NCI-H82 (cell line): ENCODE data around the gene ATP13A3.

Source experiments
- DNase-seq: peaks from one replicate; lab custom pipeline; 2025; lab: John Stamatoyannopoulos, UW

ATP13A3 gene

GRCh38 chr3:194439881-194440550 is 46.8 kb downstream of the ATP13A3 start:
- DNase-seq, result peak; percentile 19

GRCh38 chr3:194434503-194434902 is 52.3 kb downstream of the ATP13A3 start:
- no peak for DNase-seq

DNA sequence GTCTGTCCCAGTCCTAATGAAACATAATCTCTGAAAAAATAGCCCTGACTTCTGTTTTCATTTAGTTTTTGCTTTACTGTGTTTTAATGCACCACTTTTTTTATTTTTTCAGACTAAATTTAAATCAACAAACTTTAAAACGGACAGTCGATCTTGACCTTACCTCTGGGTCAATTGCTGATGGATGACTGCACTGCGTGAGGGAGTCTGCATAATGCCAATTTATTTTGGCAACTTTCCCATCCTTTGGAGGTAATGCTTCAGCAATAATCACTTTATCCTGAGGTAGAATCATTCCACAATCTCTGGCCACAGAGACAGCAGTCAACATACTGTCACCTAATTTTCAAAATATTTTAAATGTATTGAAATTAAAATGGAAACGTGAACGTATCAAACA is 55.2 kb downstream of the ATP13A3 start:
- no peak for DNase-seq

DNA sequence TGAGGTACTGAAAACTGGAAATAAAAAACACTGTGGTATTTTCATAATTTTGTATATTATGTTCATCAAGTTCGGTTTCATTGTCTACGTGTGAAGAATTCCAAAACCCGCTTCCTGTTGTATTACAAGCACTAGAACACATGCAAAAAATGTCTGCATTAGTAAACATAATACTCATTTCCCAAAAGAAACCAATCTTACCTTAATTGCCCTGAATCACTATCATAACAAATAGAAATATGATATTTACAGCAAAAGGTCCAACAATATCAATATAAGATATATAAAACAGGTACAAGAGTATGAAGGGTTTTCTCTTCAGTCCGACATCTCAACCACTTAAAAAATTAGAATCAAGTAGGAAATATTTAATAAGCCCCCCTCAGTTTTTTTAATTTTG is 61.4 kb downstream of the ATP13A3 start:
- no peak for DNase-seq

DNA sequence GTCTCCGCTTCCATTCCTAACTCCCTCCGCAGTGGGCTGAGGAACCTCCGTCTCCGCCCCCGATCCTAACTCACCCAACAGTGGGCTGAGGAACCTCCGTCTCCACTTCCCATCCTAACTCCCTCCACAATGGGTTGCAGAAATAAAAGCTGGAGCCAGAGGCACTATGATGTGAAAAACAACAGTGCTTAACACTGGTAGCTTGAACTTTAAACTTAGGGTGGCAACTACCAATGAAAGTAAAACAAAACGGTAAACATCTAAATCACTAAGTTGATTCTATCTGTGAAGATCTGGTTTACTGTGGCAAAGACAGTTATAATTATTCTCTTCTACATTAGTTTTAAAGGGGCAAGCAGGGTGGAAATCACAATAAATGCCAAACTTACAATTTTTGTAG is 61.8 kb downstream of the ATP13A3 start:
- DNase-seq, result no peak

GRCh38 chr3:194424373-194424772 is 62.4 kb downstream of the ATP13A3 start:
- DNase-seq, result no peak

GRCh38 chr3:194423317-194423716 is 63.5 kb downstream of the ATP13A3 start:
- no peak for DNase-seq

DNA sequence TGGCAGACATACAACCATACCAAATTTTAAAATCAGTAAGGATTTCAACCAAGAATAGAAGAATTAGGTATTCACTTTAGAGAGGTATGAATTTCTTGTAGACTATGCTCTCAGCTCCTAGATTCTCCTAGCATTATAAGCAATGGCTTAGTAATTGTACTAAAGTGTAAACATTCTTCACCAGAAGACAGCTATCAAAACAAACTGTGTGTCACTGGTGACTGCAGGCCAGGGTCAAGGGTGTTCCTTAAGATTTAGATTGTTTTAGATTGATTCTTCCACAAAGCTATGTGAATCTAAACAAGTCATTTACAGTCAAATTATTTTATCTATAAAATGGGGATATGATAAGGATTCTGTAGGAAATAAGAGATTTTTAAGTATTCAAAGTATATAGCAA is 64.6 kb downstream of the ATP13A3 start:
- no peak for DNase-seq

- DNase-seq, result no peak
Observed at GRCh38 chr3:194418671-194419070, 68.1 kb downstream of the ATP13A3 start.

DNA sequence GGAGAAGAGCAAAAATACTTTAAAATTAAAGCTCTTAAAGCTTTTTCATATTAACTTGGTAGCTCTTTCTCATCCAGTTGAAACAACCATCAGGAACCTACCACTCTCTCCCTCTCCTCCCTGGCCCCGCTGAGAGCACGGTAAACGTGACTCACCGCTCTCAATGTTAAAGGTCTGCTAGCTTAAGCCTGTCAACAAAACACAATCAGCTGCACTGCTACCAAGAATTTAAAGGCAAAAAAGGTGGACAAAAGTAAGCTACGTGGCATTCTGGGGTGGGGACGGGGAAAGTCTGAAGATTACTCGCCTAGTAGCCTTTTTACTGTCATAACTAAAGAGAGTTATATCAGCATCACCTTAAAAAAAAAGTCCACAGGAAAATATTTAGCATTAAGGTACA is 79.4 kb downstream of the ATP13A3 start:
- DNase-seq, result no peak

DNA sequence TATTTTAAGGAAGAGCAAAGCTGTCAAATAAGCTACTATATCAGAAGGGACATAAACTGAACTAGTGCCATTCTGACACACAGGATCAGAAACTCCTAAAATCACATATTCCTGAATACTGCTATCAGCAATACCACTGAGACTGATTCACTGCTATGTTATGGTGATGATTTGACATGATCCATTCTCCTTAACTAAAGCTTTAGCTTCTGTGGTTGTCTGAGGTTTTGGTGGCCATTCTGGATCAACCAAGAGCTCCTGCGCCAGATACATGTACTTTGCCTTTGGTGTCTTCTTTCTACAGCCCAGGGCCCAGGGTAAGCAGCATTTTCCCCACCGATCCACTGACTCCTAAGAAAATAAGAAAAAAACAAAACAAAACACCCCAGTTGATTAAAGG is 81.0 kb downstream of the ATP13A3 start:
- DNase-seq, result no peak

DNA sequence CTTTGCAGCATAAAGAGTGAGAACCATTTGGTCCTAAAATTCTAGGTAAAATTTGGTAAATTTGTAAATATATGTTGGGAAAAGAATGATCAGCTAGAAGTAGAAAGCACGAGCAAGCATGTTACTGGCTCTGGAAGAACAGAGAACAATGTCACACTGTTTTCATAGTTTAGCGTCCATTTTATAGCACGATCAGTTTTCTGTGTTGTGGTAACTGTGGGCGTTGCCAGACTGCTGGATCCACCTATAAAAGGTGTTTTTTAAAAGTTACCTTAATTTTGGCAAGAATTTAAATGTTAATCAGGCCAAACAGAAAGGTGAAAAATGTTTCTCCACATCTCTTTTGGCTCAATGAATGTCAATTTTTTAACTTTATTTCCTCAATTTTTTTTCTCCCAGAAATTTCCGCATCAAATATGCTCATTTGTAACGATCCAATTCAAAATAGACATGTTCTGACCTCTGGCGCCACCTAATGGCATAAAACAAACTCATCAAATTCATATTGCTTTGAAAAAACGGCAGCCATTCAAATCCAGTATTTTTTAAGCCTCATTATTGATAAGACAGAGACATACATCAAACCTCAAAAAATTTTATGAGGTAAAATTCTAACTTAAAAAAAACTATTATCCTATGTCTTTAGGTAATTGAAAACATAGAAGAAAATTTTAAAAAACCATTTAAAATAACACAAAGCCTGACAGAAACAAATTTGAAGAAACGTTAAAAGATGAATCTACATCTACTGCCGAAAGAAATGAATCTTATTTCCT is 82.2 kb downstream of the ATP13A3 start:
- peak; percentile 72 for DNase-seq

DNA sequence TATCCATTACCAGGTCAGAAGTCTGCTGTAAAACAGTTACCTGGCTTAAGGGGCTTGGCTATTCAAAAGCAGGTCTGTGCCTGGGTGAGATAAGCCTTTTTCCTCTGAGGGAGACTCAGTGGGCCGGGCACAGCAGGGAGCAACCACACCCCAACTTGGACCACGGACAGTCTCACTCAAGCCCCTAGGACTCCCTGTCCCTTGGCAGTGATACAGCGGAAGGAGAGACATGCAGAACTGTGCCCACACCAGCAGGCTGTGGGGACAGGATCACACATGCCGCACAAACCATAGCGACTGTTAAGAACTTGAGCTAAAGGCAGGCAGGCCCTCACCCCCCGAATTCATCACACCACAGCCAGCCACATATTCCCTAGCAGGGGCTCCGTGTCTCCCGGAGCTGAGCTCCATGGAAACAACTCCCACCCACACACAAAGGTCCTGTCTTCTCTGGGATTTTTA is 84.9 kb downstream of the ATP13A3 start:
- peak; percentile 44 for DNase-seq

DNA sequence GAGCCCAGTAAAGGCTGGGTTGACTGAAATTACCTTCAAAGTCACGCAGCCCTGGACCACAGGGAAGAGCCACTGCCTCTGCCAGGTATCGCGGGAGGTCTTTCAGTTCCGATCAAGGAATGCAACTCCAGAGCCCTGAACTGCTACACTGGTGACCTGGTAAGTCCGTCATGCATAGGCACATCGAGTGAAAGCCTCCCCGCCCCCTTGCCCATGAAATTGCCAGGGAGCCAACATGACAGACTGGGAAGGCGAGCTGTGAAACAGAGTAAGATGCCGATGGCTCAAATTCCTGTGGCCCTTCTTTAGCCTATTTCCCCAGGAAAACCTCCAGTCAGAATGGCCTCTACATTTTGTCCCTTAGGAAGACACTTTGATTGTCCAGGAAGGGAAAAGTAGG is 85.5 kb downstream of the ATP13A3 start:
- peak; percentile 44 for DNase-seq

GRCh38 chr3:194399874-194400411 is 86.9 kb downstream of the ATP13A3 start:
- no peak for DNase-seq

DNA sequence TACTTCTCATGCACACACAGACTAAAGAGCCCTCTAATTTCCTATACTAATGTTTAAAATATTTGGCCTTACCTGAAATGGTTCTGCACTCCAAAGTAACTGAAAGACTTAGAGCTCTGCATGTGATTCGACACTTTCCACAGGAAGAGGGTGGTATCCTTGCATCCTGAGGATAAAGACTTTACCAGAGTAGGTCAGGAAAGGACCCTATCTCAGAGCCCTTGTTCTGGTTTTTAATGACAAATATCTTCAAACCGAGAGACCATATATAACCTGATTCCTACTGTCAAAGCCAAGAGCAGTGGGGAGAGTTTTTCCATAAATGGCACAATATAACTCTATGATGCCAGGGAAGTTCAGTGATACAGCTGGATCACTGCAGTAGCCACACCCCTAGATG is 87.6 kb downstream of the ATP13A3 start, which contains the start of gene GP5:
Gene GP5 (minus strand): TSS at position 101 of the 400 bp plus-strand sequence. CDS start 984 bp downstream, outside the sequence.
- no peak for DNase-seq

DNA sequence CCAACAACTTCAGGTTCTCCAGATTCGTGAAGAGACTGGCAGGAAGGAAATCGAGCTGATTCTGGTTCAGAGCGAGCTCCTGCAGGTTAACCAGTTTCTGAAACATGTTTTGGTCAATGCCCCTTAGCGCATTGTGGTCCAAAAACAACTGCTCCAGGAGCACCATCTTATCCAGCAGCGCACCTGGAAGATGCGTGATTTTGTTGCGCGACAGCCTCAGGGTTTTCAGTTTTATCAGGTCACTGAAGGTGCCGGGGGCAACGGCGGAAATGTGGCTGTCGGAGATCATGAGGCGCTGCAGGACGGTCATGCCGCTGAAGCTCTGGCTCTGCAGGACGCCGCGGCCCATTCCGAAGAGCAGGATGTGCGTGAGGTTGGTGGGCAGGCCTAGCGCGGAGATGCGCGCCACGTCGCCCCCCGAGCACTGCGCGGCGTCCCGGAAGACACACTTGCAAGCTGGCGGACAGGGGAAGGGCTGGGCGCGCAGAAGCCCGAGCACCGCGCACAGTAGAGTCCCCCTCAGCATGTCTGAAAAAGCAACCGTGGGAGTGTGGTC is 89.0 kb downstream of the ATP13A3 start:
- no peak for DNase-seq

- DNase-seq, result no peak
Observed at GRCh38 chr3:194396859-194397756, 89.7 kb downstream of the ATP13A3 start.

GRCh38 chr3:194396539-194396858 is 90.3 kb downstream of the ATP13A3 start:
- DNase-seq, result no peak

DNA sequence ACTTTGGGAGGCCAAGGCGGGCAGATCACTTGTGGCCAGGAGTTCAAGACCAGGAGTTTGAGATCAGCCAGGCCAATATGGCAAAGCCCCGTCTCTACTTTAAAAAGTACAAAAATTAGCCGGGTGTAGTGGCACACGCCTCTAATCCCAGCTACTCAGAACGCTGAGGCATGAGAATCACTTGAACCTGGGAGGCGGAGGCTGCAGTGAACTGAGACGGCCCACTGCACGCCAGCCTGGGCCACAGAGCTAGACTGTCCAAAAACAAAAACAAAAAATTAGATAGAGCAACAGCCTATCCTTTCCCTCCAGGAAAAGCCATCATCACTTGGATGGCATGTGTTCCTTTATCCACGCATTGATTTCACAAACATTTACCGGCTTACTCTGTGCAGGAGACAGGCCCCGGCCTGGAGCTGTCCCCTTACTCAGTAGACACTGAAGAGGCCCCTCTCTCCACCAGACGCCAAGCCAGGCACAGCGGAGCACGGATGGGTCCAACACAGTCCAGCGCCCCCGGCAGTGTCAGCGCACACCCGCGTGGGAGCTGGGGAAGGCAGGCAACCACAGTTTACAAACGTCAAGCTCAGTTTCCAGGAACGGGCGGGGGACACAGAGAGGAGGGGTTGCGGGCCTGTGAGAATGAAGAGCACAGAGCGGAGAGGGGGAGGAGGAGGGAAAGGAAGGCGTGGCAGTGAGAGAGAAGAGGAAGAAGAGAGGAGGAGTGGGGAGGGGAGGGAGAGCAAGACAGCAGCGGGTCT is 90.8 kb downstream of the ATP13A3 start:
- DNase-seq, result no peak

DNA sequence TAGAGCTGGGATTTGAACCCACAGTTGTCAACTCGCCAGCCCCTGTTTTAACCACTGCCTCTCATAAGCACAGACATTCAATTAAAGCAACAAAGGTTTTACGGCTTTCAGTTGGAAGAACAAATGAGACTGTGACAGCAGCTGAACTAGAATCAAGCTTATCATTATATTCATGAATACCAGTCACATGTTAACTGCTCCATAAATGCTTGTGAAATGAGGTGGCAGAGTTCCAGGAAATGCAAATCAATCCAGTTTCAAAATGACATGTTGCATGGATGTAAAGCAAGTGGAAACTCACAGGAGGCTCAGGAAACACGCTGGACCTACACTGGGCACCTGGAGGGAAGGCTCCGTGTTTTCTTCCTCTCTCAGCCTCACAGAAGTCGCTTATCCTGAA is 91.6 kb downstream of the ATP13A3 start:
- no peak for DNase-seq
